Muscle layer of colon (tissue), 2 donors: ENCODE data around the gene MAGI2.

ENCODE experiments used
- H3K27ac ChIP-seq: one replicate; pipeline ENCODE4 v1.7.0; 2013; ENCODE audit warnings: low read depth, mild to moderate bottlenecking, low read length, moderate library complexity
- H3K27me3 ChIP-seq, 2 donors: one replicate each; pipeline ENCODE4 v1.7.0; 2013; ENCODE audit warnings: low read length in 2 of 2, mild to moderate bottlenecking in 2 of 2; ENCODE audit not compliant: insufficient read depth in 2 of 2, control insufficient read depth in 1 of 2
- H3K36me3 ChIP-seq: one replicate; pipeline ENCODE4 v1.7.0; 2013; ENCODE audit warnings: mild to moderate bottlenecking, low read length; ENCODE audit not compliant: insufficient read depth
- H3K4me1 ChIP-seq: one replicate; pipeline ENCODE4 v1.7.0; 2013; ENCODE audit warnings: mild to moderate bottlenecking, low read length; ENCODE audit not compliant: insufficient read depth
- H3K4me3 ChIP-seq, 2 donors: one replicate each; pipeline ENCODE4 v1.7.0; 2013; ENCODE audit warnings: low read length in 2 of 2, low read depth in 1 of 2, mild to moderate bottlenecking in 1 of 2, moderate library complexity in 1 of 2
- H3K9ac ChIP-seq: one replicate; pipeline ENCODE4 v1.7.0; 2013; ENCODE audit warnings: low read length
- H3K9me3 ChIP-seq: one replicate; pipeline ENCODE4 v1.7.0; 2013; ENCODE audit warnings: mild to moderate bottlenecking, low read length
- donor health status: abdominal sarcoma.
- donor health status: Adenocarcinoma of cecum.

Gene MAGI2

GRCh38 chr7:78709658-78710057 is 743.8 kb downstream of the MAGI2 start:
- Histone ChIP-seq H3K27ac (no peak overlapping the region), H3K27me3 (no peaks in the 10 kb centered on the region), H3K9me3 (no peaks in the 10 kb centered on the region), H3K9ac (no peak overlapping the region), H3K4me3 (no peak overlapping the region), H3K36me3 (no peaks in the 10 kb centered on the region), H3K4me1 (no peaks in the 10 kb centered on the region)

GRCh38 chr7:78704504-78704903 is 749.0 kb downstream of the MAGI2 start:
- Histone ChIP-seq H3K27me3 (no peaks in the 10 kb centered on the region), H3K36me3 (no peaks in the 10 kb centered on the region), H3K4me3 (no peak overlapping the region), H3K9ac (no peak overlapping the region), H3K4me1 (peaks cover 10% of the 10 kb centered on the region), H3K9me3 (no peaks in the 10 kb centered on the region), H3K27ac (no peak overlapping the region)

DNA sequence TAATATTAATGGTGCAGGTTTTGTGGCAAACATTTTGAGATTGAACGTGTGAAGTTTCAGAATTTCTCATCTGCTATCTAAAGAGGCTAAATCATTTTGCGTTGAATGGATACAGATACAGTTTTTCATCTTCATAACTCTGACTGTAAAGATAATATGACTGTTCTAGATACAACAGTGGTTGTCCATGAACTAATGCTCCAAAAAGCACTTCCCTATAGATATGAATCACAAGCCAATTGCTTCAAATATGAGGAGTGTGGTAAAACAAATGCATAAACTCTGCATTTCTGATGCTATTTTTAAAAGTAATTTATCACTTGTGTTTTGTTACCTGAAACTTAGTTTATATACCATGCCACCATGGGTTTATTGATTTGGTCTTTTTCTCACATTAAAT is 750.1 kb downstream of the MAGI2 start:
- Histone ChIP-seq H3K9me3 (no peaks in the 10 kb centered on the region), H3K4me3 (no peak overlapping the region), H3K27ac (no peak overlapping the region), H3K36me3 (no peaks in the 10 kb centered on the region), H3K27me3 (no peaks in the 10 kb centered on the region), H3K4me1 (peaks cover 10% of the 10 kb centered on the region), H3K9ac (no peak overlapping the region)

DNA sequence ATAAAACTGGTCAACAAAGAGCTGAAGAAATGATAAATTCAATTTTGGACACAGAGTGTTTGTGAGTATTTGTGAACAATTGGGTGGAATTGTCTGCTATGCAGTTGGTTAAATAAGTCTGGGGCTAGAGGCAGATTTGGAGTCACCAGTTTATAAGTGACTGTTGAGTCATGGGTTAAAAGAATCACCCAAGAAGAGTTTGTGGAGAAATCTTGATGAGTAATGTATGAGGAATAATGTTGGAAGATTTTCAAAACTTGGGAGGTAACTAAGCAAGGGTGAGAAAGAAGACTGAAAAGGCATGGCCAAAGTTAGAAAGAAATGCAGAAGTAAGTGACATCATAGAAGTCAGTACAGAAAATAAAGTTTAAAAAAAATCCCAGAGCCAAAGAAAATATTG is 750.7 kb downstream of the MAGI2 start:
- H3K9ac ChIP-seq: no peak overlapping the region
- H3K36me3 ChIP-seq: no peaks in the 10 kb centered on the region
- H3K27ac ChIP-seq: no peak overlapping the region
- no peak overlapping the region for H3K4me3 ChIP-seq
- H3K27me3 ChIP-seq: no peaks in the 10 kb centered on the region
- peaks cover 10% of the 10 kb centered on the region for H3K4me1 ChIP-seq
- H3K9me3 ChIP-seq: no peaks in the 10 kb centered on the region

DNA sequence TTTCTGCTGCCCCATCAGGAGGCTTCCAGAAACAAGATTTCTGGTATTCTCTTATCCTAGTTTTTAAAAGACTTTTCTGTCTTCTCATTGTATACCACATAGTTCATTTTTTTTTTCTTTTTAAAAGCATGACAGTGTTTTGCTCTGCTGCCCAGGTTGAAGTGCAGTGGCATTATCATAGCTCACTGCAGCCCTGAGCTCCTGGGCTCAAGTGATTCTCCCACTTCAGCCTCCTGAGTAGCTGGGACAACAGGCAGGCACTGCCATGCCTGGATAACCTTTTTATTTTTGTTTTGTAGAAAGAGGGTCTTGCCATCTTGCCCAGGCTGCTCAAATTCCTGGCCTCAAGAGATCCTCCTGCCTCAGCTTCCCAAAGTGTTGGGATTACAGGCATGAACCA is 757.6 kb downstream of the MAGI2 start:
- Histone ChIP-seq H3K27ac (no peak overlapping the region), H3K9ac (no peak overlapping the region), H3K4me1 (no peaks in the 10 kb centered on the region), H3K27me3 (no peaks in the 10 kb centered on the region), H3K36me3 (no peaks in the 10 kb centered on the region), H3K9me3 (no peaks in the 10 kb centered on the region), H3K4me3 (no peak overlapping the region)

- H3K4me1 ChIP-seq: no peaks in the 10 kb centered on the region
- no peak overlapping the region for H3K9ac ChIP-seq
- no peak overlapping the region for H3K27ac ChIP-seq
- no peaks in the 10 kb centered on the region for H3K9me3 ChIP-seq
- no peak overlapping the region for H3K4me3 ChIP-seq
- no peaks in the 10 kb centered on the region for H3K27me3 ChIP-seq
- no peaks in the 10 kb centered on the region for H3K36me3 ChIP-seq
Observed at GRCh38 chr7:78691584-78691983, 761.9 kb downstream of the MAGI2 start.

- Histone ChIP-seq H3K4me3 (no peak overlapping the region), H3K9me3 (no peaks in the 10 kb centered on the region)
Observed at GRCh38 chr7:78690174-78690573, 763.3 kb downstream of the MAGI2 start.

DNA sequence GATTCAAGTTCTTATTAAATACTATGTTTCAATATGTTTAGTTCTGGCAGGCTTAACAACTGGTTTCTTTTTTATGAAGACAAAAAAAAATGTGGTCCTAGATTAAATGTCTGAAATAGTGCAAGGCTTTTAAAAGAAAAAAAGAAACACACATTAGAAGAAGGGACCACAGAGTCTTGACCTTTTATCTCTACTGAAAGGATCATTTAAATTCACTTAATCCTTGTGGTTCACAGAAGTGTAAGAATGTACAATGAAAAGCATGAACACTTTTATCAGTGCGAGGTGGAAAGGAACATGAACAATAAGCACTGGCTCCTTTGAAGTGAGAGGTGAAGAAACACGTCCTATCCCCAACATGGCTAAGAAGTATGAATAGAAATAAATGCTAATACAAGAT is 765.1 kb downstream of the MAGI2 start:
- Histone ChIP-seq H3K9ac (no peak overlapping the region), H3K4me1 (no peaks in the 10 kb centered on the region), H3K27ac (no peak overlapping the region), H3K4me3 (no peak overlapping the region), H3K9me3 (no peaks in the 10 kb centered on the region), H3K36me3 (no peaks in the 10 kb centered on the region), H3K27me3 (no peaks in the 10 kb centered on the region)

More at GRCh38 chr7:78690174-78690573, 763.3 kb downstream of the MAGI2 start:
- Histone ChIP-seq H3K27me3 (no peaks in the 10 kb centered on the region), H3K4me1 (no peaks in the 10 kb centered on the region), H3K9ac (no peak overlapping the region), H3K27ac (no peak overlapping the region), H3K36me3 (no peaks in the 10 kb centered on the region)

DNA sequence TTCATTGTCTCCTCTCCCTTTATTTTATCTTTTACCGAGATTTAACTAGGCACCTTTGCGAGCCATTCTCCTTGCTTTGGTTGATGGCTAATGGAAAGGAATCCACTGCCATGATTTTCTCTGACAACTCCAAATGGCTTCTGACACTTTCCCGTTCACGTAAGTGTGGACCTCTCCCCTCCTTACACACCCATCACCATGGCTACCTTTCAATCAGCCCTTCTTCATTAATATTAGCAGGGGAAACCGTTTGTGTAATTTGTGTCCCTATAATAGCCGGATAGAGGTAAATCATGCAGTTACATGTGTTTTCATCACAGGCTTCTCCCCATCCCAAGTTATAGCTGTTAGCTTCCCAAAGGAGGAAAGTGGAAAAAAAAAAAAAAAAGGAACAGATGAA is 767.3 kb downstream of the MAGI2 start:
- H3K4me1 ChIP-seq: no peaks in the 10 kb centered on the region
- H3K27me3 ChIP-seq: no peaks in the 10 kb centered on the region
- no peak overlapping the region for H3K4me3 ChIP-seq
- no peak overlapping the region for H3K9ac ChIP-seq
- H3K36me3 ChIP-seq: no peaks in the 10 kb centered on the region
- no peaks in the 10 kb centered on the region for H3K9me3 ChIP-seq
- no peak overlapping the region for H3K27ac ChIP-seq

- no peaks in the 10 kb centered on the region for H3K4me1 ChIP-seq
- no peaks in the 10 kb centered on the region for H3K36me3 ChIP-seq
- no peaks in the 10 kb centered on the region for H3K9me3 ChIP-seq
- no peaks in the 10 kb centered on the region for H3K27me3 ChIP-seq
- no peak overlapping the region for H3K27ac ChIP-seq
- no peak overlapping the region for H3K4me3 ChIP-seq
- no peak overlapping the region for H3K9ac ChIP-seq
Observed at GRCh38 chr7:78684201-78684600, 769.3 kb downstream of the MAGI2 start.

GRCh38 chr7:78683566-78683965 is 769.9 kb downstream of the MAGI2 start:
- Histone ChIP-seq H3K9ac (no peak overlapping the region), H3K4me3 (no peak overlapping the region), H3K36me3 (no peaks in the 10 kb centered on the region), H3K9me3 (no peaks in the 10 kb centered on the region), H3K4me1 (no peaks in the 10 kb centered on the region), H3K27ac (no peak overlapping the region), H3K27me3 (no peaks in the 10 kb centered on the region)

DNA sequence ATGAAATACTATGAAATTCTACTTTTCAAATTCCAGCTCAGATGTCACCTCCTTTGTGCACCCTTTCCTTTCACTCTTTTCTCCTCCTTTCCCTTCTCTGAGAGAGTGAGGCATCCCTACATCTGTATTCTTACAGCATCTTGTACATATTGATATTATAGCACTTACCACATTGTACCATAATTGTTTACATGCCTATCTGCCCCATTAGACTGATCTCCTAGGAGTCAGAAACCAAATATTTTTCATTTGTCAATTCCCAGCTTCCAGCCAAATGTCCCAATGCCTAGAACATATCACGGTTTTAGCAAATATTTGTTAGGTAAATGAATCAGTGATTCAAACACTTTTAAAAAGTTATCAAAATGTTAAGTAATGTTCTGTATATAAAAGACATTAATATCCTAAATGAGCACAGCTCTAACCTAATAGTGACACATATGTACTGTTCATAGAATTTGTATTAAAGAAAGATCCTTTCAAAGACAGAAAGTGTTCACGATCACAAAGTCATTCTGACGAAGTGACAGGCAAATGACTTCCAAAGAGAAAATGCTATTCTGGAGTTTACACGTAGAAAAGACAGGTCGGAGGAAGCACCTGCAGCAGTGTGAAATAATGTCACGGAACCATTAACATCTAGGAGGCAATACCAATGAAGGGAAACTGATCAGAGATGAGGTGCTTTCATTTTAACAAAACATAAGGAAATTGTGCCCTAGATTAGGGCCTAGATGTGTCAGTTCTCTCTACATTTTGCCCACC is 774.2 kb downstream of the MAGI2 start:
- Histone ChIP-seq H3K27ac (no peak overlapping the region), H3K9ac (no peak overlapping the region), H3K4me3 (no peak overlapping the region), H3K36me3 (no peaks in the 10 kb centered on the region), H3K9me3 (no peaks in the 10 kb centered on the region), H3K4me1 (no peaks in the 10 kb centered on the region), H3K27me3 (no peaks in the 10 kb centered on the region)
